ENCODE measurements around the gene DCDC1. TPM values are rescaled to one million over a fixed set of nuclear protein-coding genes. Genes with fewer than 3 reads are reported as not detected.

DCDC1 gene
- total and polyA plus RNA-seq, 9 donors: 0.16 to 18.4 (median 1.5) TPM

GRCh38 chr11:31218847-31219246 is 150.7 kb downstream of the DCDC1 start:
- 60 to 70% (median 70%) methylated on average over 2 of the region's 2 CpGs for WGBS, 3 donors
- Histone ChIP-seq H3K4me3 (no peak overlapping the region), H3K9me3 (no peaks in the 10 kb centered on the region), H3K27ac (no peak overlapping the region), H3K36me3 (no peaks in the 10 kb centered on the region), H3K27me3 (no peaks in the 10 kb centered on the region), H3K4me1 (ENCODE audit: insufficient read depth) (no peaks in the 10 kb centered on the region)
- TF ChIP-seq POLR2A (IDR thresholded peaks at IDR 0.05) (no peak), CTCF (IDR thresholded peaks at IDR 0.05) (no peak), EP300 (IDR thresholded peaks at IDR 0.05) (no peak)
- DNase-seq: no peak
- intact Hi-C loops (cut with DNase I): no loop called here

- no peaks in the 10 kb centered on the region for H3K36me3 ChIP-seq
- 35 to 51% (median 38%) methylated on average over 1 of the region's 1 CpG for WGBS, 3 donors
- no peak for TF ChIP-seq CTCF (IDR thresholded peaks at IDR 0.05)
- TF ChIP-seq POLR2A (IDR thresholded peaks at IDR 0.05): no peak
- TF ChIP-seq EP300 (IDR thresholded peaks at IDR 0.05): no peak
Measured at GRCh38 chr11:31214372-31214771, 155.2 kb downstream of the DCDC1 start.

GRCh38 chr11:31199378-31199777 is 170.2 kb downstream of the DCDC1 start:
- Histone ChIP-seq H3K36me3 (no peaks in the 10 kb centered on the region), H3K9me3 (no peaks in the 10 kb centered on the region), H3K4me3 (no peak overlapping the region), H3K27ac (no peak overlapping the region), H3K27me3 (no peaks in the 10 kb centered on the region), H3K4me1 (ENCODE audit: insufficient read depth) (no peaks in the 10 kb centered on the region)
- 25 to 41% (median 37%) methylated on average over 2 of the region's 2 CpGs for WGBS, 3 donors
- no peak for TF ChIP-seq CTCF (IDR thresholded peaks at IDR 0.05)
- TF ChIP-seq POLR2A (IDR thresholded peaks at IDR 0.05): no peak
- TF ChIP-seq EP300 (IDR thresholded peaks at IDR 0.05): no peak
- intact Hi-C loops (cut with DNase I): no loop called here
- DNase-seq: no peak

More at GRCh38 chr11:31214372-31214771, 155.2 kb downstream of the DCDC1 start:
- no peak for DNase-seq
- H3K27me3 ChIP-seq: no peaks in the 10 kb centered on the region
- no peaks in the 10 kb centered on the region for H3K4me1 ChIP-seq (ENCODE audit: insufficient read depth)
- H3K4me3 ChIP-seq: no peak overlapping the region
- intact Hi-C loops (cut with DNase I): no loop called here
- H3K9me3 ChIP-seq: no peaks in the 10 kb centered on the region
- no peak overlapping the region for H3K27ac ChIP-seq

GRCh38 chr11:31173926-31174680 is 195.4 kb downstream of the DCDC1 start:
- Histone ChIP-seq H3K4me1 (ENCODE audit: insufficient read depth) (no peaks in the 10 kb centered on the region), H3K9me3 (no peaks in the 10 kb centered on the region), H3K27me3 (no peaks in the 10 kb centered on the region), H3K36me3 (no peaks in the 10 kb centered on the region), H3K27ac (no peak overlapping the region), H3K4me3 (no peak overlapping the region)
- intact Hi-C loops (cut with DNase I): no loop called here
- TF ChIP-seq EP300 (IDR thresholded peaks at IDR 0.05): no peak
- TF ChIP-seq POLR2A (IDR thresholded peaks at IDR 0.05): no peak
- TF ChIP-seq CTCF (IDR thresholded peaks at IDR 0.05): no peak
- DNase-seq: no peak
- 87 to 89% (median 88%) methylated on average over 8 of the region's 8 CpGs for WGBS, 3 donors
